ENCODE results near the gene BEX4.
"Not testable (repeated sequence)": the region's sequence is repeated elsewhere in the genome, so short reads cannot be mapped to it uniquely, and the experiment has no call there.

Gene BEX4

DNA sequence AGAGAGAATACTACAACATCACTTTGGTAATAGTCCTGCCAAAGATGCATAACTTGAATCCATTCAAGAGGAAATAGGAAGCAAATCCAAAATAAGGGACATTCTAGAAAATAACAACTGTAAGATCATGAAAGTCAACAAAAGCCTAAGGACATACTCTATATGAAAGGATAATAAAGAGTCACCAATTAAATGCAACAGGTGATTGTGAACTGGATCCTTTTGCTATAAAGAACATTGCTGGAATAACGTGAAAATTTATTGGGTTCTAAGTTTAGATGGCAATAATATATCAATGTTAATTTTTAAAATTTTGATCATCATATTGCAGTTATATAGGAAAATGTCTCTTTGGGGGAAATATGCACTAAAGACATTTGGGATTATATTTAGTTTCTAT lies 20.0 kb downstream of the BEX4 start:
- H3K4me3 ChIP-seq (ENCODE audit: low read depth, low read length), result no peak overlapping the region
- DNase-seq (ENCODE audit: low read depth), result no peak

DNA sequence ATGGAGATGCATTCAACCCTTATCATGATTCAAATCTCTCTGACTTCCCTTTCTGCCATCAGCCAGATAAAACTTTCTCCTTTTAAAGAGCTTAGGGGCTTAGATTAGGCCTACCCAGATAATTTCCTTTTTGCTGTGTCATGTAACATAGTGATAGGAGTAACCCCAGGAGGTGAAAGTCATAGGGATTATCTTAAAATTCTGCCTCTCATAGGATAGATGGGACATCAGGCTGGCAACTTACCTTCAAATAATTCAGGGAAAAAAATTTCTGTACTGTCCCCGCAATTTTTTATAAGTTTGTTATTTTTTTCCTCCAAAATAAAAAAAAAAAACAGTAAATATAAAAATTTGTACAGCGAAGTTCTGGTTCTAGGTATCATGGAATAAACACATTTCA lies 20.7 kb downstream of the BEX4 start:
- DNase-seq (ENCODE audit: low read depth), result not testable (repeated sequence)

DNA sequence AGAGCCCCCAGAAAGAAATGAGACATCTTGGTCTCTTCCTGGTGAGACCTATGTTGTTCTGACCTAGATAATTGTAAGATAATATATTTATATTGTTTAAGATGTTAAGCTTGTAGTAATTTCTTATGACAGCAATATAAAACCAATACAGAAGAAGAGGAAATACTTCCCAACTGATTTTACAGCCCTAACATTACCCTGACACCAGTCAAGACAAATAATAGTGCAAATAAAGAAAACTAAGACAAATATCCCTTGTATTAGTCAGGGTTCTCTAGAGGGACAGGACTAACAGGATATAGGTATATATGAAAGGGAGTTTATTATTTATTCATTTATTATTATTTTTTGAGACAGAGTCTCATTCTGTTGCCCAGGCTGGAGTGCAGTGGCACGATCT lies 21.4 kb downstream of the BEX4 start:
- H3K4me3 ChIP-seq (ENCODE audit: low read depth, low read length), result no peak overlapping the region
- DNase-seq (ENCODE audit: low read depth), result no peak

More for the DNA sequence above, 20.7 kb downstream of the BEX4 start:
- not testable (repeated sequence) for H3K4me3 ChIP-seq (ENCODE audit: low read depth, low read length)

DNA sequence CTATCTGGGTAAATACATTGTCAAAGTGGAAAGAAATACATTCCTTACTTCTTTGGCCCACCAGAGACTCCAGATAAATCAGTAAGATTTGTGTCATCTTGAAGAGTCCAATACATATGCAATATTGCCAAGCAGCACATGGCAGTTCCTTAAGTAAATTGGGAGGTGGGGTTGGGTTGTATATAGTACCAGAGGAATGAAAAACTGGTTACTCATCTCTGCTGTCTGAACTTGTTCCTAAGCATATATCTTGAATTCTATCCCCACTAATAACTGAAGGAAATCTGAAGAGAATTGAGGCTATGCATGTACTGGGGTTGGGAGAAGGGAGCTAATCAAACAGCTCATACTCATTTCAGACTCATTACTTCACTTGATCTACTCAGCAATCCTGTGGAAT lies 25.2 kb downstream of the BEX4 start:
- DNase-seq (ENCODE audit: low read depth), result no peak
- no peak overlapping the region for H3K4me3 ChIP-seq (ENCODE audit: low read depth, low read length)

DNA sequence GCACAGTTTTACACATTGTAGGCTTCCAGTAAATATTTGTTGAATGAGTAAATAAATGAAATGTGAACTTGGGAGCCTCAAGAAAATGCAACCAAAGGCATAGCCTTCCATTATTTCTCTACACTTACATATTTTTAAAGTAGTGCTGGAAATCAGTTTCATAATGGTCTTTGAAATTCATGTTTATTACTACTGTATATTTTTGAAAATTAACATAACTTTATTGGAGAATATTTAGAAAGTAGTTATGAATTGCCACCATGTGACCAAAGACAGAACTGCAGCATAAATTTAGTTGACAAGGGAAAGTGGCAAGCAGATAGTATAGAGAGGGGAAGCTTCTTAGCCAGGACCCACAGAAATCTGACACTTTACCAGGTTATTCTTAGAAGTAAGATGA lies 33.6 kb downstream of the BEX4 start:
- no peak overlapping the region for H3K4me3 ChIP-seq (ENCODE audit: low read depth, low read length)
- DNase-seq (ENCODE audit: low read depth), result no peak

DNA sequence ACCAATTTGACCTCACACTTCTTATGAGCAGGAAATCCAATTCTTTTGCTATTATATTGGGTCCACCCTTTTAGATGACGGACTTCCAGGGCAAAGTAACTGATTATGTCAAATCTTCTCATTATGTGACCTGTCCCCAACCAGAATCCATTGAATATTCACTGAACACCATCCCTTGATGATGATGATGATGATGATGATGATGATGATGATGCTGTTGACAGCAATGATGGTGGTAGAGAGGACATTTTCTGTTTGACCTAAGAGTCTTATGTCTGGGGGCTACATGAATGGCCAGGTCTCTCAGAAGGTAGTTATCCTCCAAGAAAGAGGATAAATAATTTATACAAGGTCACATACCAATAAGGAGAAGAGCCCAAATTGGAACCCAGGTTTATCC lies 34.9 kb downstream of the BEX4 start:
- no peak overlapping the region for H3K4me3 ChIP-seq (ENCODE audit: low read depth, low read length)
- DNase-seq (ENCODE audit: low read depth), result no peak

DNA sequence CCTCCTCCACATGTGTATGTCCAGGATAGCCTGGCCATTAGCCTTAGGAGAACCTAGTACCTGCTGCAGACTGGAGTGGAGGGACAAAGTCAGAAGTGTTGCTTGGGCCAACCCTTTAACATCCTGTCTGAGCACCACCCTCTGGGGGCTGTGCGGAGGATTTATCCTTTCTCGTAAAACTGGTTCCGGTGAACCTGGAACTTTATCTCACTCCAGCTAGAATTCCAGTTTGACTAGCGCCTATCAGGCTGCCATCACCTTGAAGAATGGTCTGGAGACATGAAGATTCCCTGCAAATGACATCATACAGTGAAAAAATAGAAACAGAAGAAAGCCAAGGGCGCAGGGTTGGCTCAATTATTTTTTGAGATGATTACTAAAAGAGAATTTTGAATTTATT lies 36.1 kb downstream of the BEX4 start:
- no peak for DNase-seq (ENCODE audit: low read depth)

DNA sequence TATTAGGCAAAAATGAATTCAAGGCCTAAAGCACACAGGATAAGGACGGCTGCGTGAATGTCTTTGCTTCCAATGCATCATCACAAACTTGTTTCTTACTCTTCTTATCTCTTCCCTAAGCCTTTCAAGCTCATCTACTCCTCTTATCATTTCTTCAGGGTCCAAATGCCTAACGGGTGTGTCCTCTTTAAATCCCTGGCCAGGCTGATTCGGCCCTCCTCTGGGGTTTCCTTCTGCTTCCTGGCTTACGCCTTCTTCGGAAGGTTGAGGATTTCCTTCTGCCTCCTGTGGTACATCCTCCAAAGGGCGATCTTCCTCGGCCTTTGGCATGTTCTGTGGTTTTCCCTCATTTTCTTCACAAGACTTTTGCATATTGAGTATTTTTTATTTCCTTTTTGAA lies 38.7 kb downstream of the BEX4 start:
- no peak for DNase-seq (ENCODE audit: low read depth)
- H3K4me3 ChIP-seq (ENCODE audit: low read depth, low read length), result peak overlapping the region; percentile 72

More for the DNA sequence above, 36.1 kb downstream of the BEX4 start:
- H3K4me3 ChIP-seq (ENCODE audit: low read depth, low read length), result no peak overlapping the region

DNA sequence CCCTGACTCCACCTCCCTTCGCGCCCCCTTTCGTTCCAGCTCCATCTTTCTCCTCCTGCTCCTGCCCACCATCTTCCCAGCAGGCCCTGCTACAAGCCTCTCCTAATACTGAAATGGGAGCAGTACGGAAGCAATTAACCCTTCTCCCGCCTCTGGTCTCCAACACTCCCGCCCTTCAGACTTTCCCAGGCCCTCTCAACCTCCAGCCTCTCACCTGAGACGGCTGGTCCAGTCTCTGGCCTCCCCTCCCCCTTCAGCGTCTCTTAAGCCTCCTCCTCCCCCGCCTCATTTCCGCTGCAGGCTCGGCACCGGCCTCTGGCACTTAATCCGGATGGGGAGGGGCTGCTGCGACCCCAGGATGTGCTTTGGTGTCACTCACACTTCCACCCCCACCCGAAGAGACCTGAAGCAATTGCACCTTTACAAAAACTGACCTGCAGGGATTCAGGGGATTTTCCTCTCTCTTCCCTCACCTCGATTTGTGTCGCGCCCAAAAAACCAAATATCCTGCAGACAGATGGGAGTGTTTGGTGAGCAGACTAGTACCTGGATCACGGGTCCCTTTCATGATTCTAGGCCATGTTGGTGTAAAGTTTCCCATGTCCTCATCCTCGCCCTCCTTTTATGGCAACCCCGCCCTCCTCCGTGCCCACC lies 39.4 kb downstream of the BEX4 start:
- peak overlapping the region; percentile 72 for H3K4me3 ChIP-seq (ENCODE audit: low read depth, low read length)
- no peak for DNase-seq (ENCODE audit: low read depth)

DNA sequence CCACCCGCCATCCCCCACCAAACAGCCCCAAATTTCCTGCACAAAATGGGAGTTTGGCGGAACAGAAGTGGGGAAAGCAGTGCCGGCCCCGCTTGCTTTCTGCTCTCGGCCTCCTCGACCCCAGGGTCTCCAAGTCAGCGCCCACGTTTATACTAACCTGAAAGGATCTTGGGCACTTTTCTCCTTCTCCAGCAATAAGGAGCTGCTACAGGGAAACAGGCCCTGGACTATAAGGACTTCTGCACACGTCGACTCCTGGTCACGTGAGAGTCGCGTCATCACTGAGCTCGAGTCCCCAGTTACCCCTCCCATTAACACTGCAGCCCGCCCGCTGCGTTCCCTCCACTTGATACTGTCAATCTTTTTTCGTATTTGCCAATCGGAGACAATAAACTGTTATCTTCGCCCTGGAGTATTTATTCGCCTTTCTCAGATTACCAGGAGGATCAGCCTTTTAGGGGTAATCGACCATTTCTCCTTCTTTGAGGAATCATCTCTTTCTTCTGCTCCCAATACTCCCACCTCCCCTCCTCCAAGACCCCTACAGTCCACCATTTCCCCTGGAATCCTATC lies 40.1 kb downstream of the BEX4 start, which contains the start of gene TCEAL8:
TCEAL8 (minus strand) TSS at position 235 of the 573 bp plus-strand sequence. CDS start 1,176 bp downstream, outside the sequence.
- DNase-seq (ENCODE audit: low read depth), result peak; percentile 51

DNA sequence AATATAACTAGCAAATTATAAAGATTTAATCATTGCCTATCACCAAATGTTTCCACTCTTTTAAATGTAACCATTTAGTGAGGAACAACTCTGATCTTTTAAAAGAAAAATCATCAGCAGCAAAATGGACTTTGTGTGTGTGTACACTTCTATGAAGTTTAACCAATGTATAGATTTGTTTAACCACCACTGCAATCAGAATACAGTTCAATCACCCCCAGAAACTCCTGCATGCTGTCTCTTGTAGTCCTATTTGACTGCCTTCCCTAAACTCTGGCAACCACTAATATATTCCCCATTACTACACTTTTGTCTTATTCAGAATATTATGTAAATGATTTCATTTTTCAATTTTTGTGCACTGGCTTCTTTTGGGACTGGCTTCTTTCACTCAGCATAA lies 41.7 kb downstream of the BEX4 start:
- DNase-seq (ENCODE audit: low read depth), result no peak
- H3K4me3 ChIP-seq (ENCODE audit: low read depth, low read length), result no peak overlapping the region

More for the DNA sequence above, 40.1 kb downstream of the BEX4 start, which contains the start of gene TCEAL8:
- H3K4me3 ChIP-seq (ENCODE audit: low read depth, low read length), result peak within 1 kb of the TSS; percentile 72

DNA sequence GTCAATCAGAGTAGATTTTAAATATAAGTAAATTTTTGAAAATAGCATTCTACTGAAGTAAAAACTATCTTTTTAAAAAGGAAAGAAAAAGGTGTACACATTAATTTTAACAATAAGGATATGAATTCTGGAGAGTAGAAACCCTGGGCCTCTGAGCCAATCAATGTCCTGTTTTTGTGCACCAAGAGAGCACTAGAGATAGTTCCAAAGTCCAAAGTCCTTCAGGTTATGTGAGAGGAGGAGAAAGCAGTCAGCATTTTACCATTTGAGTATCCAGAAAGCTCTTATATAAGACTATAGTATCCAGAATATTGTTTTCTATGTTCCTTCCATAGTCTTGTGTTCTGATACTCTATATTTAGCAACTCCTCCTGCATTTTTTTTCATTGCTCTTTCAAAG lies 43.4 kb downstream of the BEX4 start:
- no peak for DNase-seq (ENCODE audit: low read depth)
- H3K4me3 ChIP-seq (ENCODE audit: low read depth, low read length), result no peak overlapping the region

Measured in skeletal muscle cell (primary cell).